GF-D8 (cell line): ENCODE data around the gene HSP90AA1.

Source experiments
- DNase-seq: peaks from one replicate; lab custom pipeline; 2025; lab: John Stamatoyannopoulos, UW

HSP90AA1 gene

GRCh38 chr14:102039157-102039556 is 47.7 kb downstream of the HSP90AA1 start:
- DNase-seq: no peak

DNA sequence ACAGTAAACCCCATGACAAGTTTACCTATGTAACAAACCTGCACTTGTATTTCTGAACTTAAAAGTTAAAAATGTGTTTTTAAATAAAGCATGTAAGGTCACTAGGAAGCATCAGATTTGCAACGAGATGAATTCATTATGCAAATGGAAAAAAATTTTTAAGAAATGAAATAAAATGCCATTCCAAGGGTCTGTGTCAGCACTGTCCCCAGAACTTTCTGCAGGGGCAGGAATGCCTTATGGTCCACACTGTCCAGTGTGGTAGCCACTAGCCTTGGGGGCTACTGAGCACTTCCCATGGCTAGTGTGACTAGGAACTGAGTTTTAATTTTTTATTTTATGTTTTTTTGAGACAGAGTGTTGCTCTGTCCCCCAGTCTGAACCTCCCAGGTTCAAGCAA is 49.2 kb downstream of the HSP90AA1 start:
- DNase-seq: no peak

DNA sequence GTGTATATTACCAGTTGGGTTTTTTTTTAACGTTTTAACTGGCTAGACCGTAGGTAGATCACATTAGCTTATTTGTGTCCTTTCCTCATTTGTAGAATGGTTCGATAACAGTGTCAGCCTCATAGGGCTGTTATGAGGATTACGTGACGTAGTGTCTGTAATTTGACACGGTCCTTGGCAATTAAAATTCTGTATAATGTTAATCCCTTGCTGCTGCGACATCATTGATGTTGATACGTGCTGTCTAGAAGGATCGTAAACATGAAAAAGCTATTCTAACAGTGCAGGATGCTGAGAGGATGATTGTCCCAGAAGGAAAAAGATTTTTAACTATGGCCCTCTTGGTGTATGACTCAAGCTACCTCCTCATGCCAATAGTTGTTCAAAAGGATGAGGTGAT is 50.9 kb downstream of the HSP90AA1 start:
- DNase-seq: no peak

DNA sequence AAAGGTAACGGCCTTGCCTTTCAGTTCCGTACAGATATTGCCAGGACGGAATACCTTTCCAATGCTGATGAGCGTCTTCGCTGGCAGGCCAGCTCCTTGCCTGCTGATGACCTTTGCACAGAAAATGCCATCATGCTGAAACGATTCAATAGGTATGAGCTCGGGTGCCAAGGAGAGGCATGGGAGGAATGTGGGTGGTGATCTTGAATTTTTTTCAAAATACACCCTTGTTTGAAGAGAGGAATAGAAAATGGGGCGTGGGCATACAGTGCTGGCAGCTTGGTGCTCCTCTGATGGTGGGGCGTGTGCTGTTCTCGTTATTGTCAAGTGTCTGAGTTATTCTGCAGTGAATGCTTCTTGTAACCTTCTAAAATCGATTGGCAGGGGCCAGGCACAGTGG is 52.5 kb downstream of the HSP90AA1 start:
- no peak for DNase-seq

GRCh38 chr14:102033241-102033640 is 53.6 kb downstream of the HSP90AA1 start:
- no peak for DNase-seq
